ENCODE measurements around the gene ZFPM1. TPM values are rescaled to one million over a fixed set of nuclear protein-coding genes. Genes with fewer than 3 reads are reported as not detected.

ZFPM1 gene
- total and polyA plus RNA-seq, 7 donors: 0.43 to 2.9 (median 2.3) TPM

- H3K4me1 ChIP-seq: peaks cover 34% of the 10 kb centered on the region
- DNase-seq (peak in 1 of 2 donors; percentile 42), ATAC-seq (peak in 1 of 4 donors; percentile 2)
- WGBS, 3 donors: 74 to 78% (median 76%) methylated on average over 35 to 37 of the region's 37 CpGs
- no peaks in the 10 kb centered on the region for H3K27me3 ChIP-seq (ENCODE audit: insufficient read depth in 3 of 3, low read length in 2 of 3)
- no peaks in the 10 kb centered on the region for H3K9me3 ChIP-seq
- peak overlapping the region; percentile 70 for H3K4me3 ChIP-seq
- intact Hi-C loops (cut with DNase I): no loop called here
- peak overlapping the region; percentile 16 for H3K27ac ChIP-seq
- TF ChIP-seq CTCF (IDR thresholded peaks at IDR 0.05): no peak
- no peaks in the 10 kb centered on the region for H3K36me3 ChIP-seq (ENCODE audit: insufficient read depth in 1 of 2, low read depth in 1 of 2)
These were observed 79.6 kb downstream of the ZFPM1 start for GRCh38 chr16:88532434-88533241.

GRCh38 chr16:88533381-88533917 lies 80.4 kb downstream of the ZFPM1 start:
- H3K27ac ChIP-seq: peak overlapping the region; percentile 16
- intact Hi-C loops (cut with DNase I): no loop called here
- ATAC-seq: peak in 3 of 4 donors; percentile 17 to 27 (median 24)
- H3K4me1 ChIP-seq: peaks cover 33% of the 10 kb centered on the region
- H3K27me3 ChIP-seq (ENCODE audit: insufficient read depth in 3 of 3, low read length in 2 of 3): no peaks in the 10 kb centered on the region
- 4 to 7% (median 6%) methylated on average over 35 to 79 of the region's 79 CpGs for WGBS, 3 donors
- no peaks in the 10 kb centered on the region for H3K36me3 ChIP-seq (ENCODE audit: insufficient read depth in 1 of 2, low read depth in 1 of 2)
- TF ChIP-seq CTCF (IDR thresholded peaks at IDR 0.05): no peak
- DNase-seq: peak; percentile 34 to 60
- peak overlapping the region; percentile 70 for H3K4me3 ChIP-seq
- no peaks in the 10 kb centered on the region for H3K9me3 ChIP-seq

- Histone ChIP-seq H3K36me3 (ENCODE audit: insufficient read depth in 1 of 2, low read depth in 1 of 2) (no peaks in the 10 kb centered on the region), H3K4me1 (peaks cover 33% of the 10 kb centered on the region), H3K9me3 (no peaks in the 10 kb centered on the region), H3K27ac (peak overlapping the region; percentile 93), H3K27me3 (ENCODE audit: insufficient read depth in 3 of 3, low read length in 2 of 3) (peaks cover 0 to under 1% (median under 1%) of the 10 kb centered on the region in 3 donors), H3K4me3 (peak overlapping the region; percentile 83)
- DNase-seq (peak; percentile 85 to 90), ATAC-seq (peak; percentile 59 to 75 (median 69))
- TF ChIP-seq CTCF (IDR thresholded peaks at IDR 0.05): no peak
- 1 to 2% (median 1%) methylated on average over 19 to 114 of the region's 114 CpGs for WGBS, 3 donors
- intact Hi-C loops (cut with DNase I): no loop called here
These were observed 81.0 kb downstream of the ZFPM1 start for GRCh38 chr16:88533932-88534637.

GRCh38 chr16:88534638-88535190 lies 81.6 kb downstream of the ZFPM1 start:
- no peak for TF ChIP-seq CTCF (IDR thresholded peaks at IDR 0.05)
- H3K9me3 ChIP-seq: no peaks in the 10 kb centered on the region
- H3K4me1 ChIP-seq: peaks cover 29% of the 10 kb centered on the region
- DNase-seq (peak; percentile 67 to 83), ATAC-seq (peak; percentile 34 to 64 (median 44))
- no peaks in the 10 kb centered on the region for H3K36me3 ChIP-seq (ENCODE audit: insufficient read depth in 1 of 2, low read depth in 1 of 2)
- peak overlapping the region; percentile 93 for H3K27ac ChIP-seq
- WGBS, 3 donors: 8 to 14% (median 9%) methylated on average over 42 to 65 of the region's 65 CpGs
- H3K4me3 ChIP-seq: peak overlapping the region; percentile 83
- H3K27me3 ChIP-seq (ENCODE audit: insufficient read depth in 3 of 3, low read length in 2 of 3): peaks cover 0 to 6% (median 5%) of the 10 kb centered on the region in 3 donors
- intact Hi-C loops (cut with DNase I): no loop called here
